HG02852 (cell line): ENCODE results near the gene MAML2.
A peak's percentile ranks its signal among the peaks of the same experiment; 100 is the strongest.

Source experiments
- ATAC-seq: cut with Tn5 transposase; IDR thresholded peaks from one replicate; pipeline ENCODE4 v1.9.1; 2021; ENCODE audit warnings: mild to moderate bottlenecking, moderate library complexity; ENCODE audit not compliant: unreplicated experiment

The MAML2 gene

DNA sequence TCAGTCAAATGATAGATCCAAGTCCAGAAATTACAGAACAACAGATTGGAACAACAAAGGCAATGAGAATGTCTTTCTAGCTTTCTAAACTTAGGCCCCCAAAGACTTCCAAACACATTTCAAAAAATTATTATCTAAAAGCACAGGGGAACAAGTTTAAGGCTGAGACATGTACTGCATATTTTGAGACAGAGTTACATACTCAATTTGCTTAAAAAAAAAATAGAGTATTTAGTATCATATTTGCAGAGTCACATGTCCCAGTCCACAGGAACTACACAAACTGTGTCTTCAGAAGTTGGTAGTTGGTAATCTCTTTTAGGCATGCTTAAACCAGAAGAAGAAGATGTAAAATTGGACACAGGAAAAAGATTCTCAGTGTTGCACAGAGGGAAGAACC is 127.2 kb downstream of the MAML2 start:
- ATAC-seq, result no peak

DNA sequence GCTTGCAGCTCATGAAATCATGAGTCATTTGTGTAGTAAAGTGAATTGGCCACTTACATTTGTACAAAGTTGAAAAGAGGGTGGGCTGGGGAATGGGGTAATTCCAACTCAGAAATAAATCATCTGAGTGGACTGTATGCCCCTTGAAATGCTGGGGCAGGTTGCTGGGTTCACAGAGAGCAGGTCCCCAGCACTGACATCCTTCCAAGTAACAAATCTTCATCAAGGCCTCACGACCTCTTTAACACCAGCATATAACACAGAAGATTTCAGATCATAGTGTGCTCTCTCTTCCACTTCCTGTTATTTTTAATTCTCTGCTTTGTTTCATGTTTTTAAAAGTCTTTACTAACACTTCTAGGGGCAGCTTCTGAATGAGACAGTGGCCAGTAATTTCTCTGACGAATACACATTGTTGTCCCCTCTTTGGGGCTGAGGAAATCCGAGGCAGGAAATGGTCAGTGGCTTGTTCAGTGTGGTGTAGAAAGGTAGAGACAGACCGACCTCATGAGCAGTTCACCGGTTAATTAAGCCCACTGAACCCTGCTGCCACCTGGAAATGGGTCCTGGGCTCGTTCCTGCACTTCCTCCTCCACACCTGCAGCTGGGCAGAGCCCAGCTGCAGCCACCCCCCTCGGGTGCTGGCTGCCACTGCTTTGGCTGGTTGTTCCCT is 127.7 kb downstream of the MAML2 start:
- ATAC-seq, result peak; percentile 72

DNA sequence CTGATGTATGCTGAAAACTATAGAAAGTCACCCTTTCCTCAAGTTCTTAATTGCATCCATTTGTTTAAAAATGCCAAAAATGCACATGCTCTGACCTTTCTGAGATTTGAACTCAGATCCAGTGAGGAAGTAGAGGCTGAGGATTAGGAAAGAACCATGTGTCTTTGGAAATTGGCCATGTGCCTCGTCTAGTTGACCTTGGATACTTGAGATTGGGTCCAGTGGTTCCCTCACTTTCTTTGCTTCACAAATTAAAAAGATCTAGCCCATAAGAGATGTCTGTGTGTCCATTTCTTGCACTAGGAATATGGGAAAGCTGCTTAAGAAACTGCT is 128.3 kb downstream of the MAML2 start:
- ATAC-seq, result no peak

- ATAC-seq, result no peak
These were observed 129.5 kb downstream of the MAML2 start for GRCh38 chr11:96213500-96213899.

- no peak for ATAC-seq
These were observed 131.6 kb downstream of the MAML2 start for GRCh38 chr11:96211436-96211835.

- no peak for ATAC-seq
These were observed 135.2 kb downstream of the MAML2 start for GRCh38 chr11:96207459-96208449.

GRCh38 chr11:96206955-96207354 is 136.0 kb downstream of the MAML2 start:
- ATAC-seq, result no peak

GRCh38 chr11:96205460-96205809 is 137.6 kb downstream of the MAML2 start:
- no peak for ATAC-seq

GRCh38 chr11:96204721-96205459 is 138.1 kb downstream of the MAML2 start:
- no peak for ATAC-seq

GRCh38 chr11:96204366-96204659 is 138.7 kb downstream of the MAML2 start:
- ATAC-seq, result no peak

- no peak for ATAC-seq
These were observed 139.2 kb downstream of the MAML2 start for GRCh38 chr11:96203567-96204365.

DNA sequence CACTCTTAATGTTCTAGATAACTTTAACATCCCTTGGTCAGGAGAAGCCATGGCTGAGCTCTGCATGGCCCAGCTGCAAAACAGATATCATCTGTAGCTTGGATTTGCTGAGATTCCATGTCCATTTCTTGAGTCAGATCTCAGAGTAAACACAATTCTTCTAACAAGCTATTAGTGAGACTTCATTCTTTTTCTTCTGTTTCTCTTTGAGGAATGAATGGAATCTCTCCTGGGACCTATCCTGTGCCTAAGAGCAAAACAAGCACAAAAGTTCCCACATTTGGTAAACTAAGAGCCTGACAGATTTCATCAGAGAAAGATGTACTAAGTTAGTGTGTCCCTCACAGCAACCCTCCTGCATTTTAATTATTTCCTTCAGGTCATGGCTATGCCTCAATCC is 142.8 kb downstream of the MAML2 start:
- no peak for ATAC-seq

GRCh38 chr11:96199563-96200025 is 143.4 kb downstream of the MAML2 start:
- ATAC-seq, result no peak

GRCh38 chr11:96197801-96198701 is 144.9 kb downstream of the MAML2 start:
- ATAC-seq, result peak; percentile 77

- ATAC-seq, result no peak
These were observed 145.9 kb downstream of the MAML2 start for GRCh38 chr11:96197103-96197502.

DNA sequence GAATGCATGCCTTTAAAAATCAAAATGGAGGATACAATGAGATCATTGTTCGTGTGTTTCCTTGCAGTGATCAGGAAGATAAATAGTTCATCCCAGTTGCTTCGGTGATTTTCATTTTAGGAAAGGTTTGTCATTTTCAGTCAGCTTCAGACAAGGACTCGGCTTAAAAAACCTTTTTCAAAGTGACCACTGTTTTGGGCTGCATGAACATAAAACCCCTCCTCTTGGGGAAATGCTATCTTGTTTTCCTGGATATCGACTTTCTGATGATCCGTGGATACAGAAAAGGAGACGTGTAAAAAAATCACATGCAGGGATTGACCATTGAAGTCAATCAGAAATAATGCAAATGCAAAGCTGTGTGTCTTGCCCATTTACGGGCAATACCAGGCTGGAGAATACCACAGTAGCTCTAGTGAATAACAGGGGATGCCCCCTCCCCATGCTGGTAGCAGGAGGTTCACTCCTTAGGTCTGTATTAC is 146.8 kb downstream of the MAML2 start:
- ATAC-seq, result no peak

GRCh38 chr11:96195671-96196070 is 147.3 kb downstream of the MAML2 start:
- ATAC-seq, result no peak

DNA sequence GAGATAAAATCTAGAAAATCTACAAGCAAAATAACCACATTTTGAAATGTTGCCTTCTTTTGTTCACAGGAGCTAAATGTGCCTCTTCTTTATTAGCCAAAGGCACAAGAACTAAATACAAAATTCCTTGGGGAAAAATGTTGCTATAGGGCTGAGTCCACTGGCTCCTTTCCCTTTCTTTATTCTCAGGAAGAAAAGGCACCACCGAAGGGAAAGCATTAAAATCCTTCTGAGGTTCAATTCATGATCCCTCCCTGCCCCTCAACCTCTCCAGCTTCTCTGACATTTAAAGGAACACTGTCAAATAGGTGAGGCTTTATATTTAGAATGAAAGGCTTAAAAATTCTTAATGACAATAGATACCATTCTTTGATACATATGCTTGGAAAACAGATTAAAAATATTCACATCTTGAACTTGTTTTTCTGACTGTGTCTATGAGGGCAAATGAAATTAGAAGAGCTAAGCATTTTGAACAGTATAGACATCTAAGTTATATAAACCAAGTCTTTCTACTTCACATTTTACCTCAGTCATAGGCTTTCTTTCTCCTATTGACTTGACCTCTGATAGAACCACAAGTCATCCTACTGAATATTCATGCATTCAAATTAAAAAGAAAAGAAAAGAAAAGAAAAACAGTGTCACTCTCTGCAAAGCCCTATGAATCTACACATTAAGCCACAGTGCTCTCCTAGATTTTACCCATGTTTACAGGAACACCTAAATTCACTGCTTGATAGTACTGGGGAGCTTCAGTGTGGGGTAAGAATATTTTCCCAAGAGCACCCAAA is 148.2 kb downstream of the MAML2 start:
- ATAC-seq, result no peak
